NCI-H1092 (cell line): ENCODE measurements around the gene APOBEC3F.
"Not testable (repeated sequence)": the region's sequence is repeated elsewhere in the genome, so short reads cannot be mapped to it uniquely, and the experiment has no call there.

Experiments used
- DNase-seq: peaks from one replicate; lab custom pipeline; 2025; lab: John Stamatoyannopoulos, UW

APOBEC3F gene

GRCh38 chr22:39040538-39041296 is at the start of gene APOBEC3F:
Gene APOBEC3F, plus strand, starts transcription at chr22:39040864. Its CDS starts 97 bp downstream, at chr22:39040961.
- not testable (repeated sequence) for DNase-seq

DNA sequence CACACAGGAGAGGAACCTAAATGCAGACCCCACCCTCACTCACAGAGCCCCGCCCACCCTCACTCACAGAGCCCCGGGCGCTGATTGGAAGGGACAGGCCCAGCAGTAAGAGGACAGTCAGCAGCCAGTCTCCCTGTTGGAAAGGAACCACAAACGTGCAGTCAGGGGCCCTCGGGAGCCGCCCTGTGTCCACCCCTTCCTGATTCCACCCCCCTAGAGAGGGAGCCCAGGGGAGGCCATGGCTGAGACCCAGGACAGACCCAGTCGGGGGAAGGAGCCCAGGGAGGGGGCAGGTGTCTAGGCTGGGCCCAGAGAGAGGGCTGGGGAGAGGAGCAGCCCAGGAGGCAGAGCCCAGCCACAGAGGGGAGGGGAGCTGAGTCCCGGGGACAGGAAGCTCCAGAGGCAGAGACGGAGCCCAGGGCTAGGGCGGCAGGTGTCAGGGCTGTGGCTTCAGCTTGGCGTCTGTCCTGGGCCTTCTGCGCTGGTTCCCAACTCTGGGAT is 47.7 kb upstream of the APOBEC3F start:
- not testable (repeated sequence) for DNase-seq

DNA sequence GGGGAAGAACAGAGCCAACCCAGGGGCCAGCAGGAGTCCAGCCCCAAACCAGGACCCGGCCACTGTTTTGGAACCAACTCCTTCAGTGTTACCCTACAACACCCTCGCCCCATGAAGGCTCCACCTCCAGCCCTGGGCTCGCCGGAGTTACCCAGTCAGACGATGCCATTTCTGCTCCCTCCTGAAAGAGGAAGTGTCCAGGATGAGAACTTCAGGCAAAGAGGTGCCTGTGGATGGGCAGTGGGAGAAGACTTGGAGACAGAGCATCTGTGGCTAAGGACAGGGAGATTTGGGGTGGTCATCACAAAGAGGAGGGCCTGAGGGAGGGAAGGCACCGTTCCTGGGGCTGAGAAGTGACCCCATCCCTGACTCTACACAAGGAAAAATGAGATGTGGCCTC is 44.6 kb upstream of the APOBEC3F start:
- DNase-seq = no peak

GRCh38 chr22:38997518-38997917 is 43.1 kb upstream of the APOBEC3F start:
- DNase-seq = no peak

DNA sequence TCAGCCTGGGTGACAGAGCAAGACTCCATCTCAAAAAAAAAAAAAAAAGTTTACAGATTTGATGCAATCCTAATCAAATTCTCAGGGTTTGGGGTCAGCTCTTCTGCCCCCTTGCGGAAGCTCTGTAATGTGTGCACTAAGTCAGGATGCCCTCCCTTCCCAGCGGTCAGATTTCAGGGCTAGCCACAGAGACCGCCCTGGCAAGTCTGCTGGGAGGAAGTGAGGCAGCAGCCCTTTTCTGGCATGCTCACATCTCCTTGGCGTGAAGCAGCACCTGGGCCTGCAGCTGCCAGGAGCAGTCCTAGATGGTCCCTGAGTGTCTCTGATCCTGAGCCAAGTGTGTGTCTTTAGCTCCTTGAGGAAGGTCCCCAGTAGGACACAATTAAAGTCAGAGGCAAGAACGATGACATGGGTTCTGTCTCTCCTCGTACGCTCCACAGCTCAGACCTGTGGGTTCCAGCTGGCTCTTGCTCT is 37.5 kb upstream of the APOBEC3F start:
- DNase-seq = peak; percentile 57

GRCh38 chr22:39007177-39007576 is 33.5 kb upstream of the APOBEC3F start:
- no peak for DNase-seq

DNA sequence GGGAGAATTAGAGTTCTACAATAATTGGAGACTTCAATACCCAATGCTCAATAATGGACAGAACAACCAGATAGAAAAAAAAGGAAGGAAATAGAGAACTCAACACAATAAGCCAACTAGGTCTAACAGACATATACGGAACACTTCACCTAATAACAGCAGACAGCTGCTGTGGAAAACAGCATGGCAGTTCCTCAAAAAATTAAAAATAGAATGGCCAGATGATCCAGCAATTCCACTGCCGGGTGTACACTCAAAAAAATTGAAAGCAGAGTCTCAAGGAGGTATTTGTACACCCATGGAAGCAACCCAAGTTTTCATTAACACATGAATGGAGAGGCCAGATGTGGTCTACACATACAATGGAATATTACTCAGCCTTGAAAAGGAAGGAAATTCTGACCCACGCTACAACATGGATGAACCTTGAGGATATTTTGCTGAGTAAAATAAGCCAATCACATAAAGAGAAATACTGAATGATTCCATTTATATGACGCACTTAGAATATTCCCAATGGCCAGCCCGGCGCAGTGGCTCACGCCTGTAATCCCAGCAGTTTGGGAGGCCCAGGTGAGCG is 32.3 kb upstream of the APOBEC3F start:
- not testable (repeated sequence) for DNase-seq

- no peak for DNase-seq
Observed at GRCh38 chr22:39010946-39011345, 29.7 kb upstream of the APOBEC3F start.

GRCh38 chr22:39012533-39013511 is 27.8 kb upstream of the APOBEC3F start:
- no peak for DNase-seq

DNA sequence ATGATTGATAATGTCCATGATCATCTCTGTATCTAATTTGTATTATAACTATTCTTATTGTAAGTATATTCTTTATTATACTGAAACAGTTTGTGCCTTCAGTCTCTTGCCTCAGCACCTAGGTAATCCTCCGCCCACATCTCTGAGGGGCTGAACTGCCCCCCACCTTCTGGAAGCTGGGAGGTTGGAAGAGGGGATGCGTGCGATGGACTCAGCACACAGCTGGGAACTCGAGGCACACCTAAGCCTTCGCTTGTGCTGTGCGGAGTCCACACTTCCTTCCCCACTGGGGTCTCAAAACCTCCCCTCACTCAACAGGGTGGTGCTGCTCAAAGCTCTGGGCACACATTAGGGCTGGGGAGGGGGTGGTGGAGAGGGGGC is 27.1 kb upstream of the APOBEC3F start:
- not testable (repeated sequence) for DNase-seq

- no peak for DNase-seq
Observed at GRCh38 chr22:39013942-39014722, 26.5 kb upstream of the APOBEC3F start, which contains the start of gene APOBEC3C. Gene APOBEC3C, plus strand, starts transcription at chr22:39014257. Its CDS starts 106 bp downstream, at chr22:39014363.

DNA sequence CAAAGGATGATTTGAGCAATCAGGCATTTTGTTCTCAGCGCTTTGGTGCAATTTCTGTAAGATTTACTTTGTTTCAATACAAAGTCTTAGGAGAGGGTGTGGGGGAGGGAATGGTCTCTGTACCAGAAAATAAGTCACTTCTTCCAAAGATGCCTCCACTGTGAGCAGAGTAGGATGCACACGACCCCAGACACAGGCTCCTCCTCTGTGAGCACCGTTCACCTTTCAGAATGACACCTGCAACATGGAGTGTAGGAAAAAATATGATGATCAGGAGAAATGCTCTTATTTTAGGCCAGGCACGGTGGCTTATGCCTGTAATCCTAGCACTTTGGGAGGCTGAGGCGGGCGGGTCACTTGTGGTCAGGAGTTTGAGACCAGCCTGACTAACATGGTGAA is 25.9 kb upstream of the APOBEC3F start:
- DNase-seq = not testable (repeated sequence)

- DNase-seq = no peak
Observed at GRCh38 chr22:39016592-39016991, 24.1 kb upstream of the APOBEC3F start.

- no peak for DNase-seq
Observed at GRCh38 chr22:39017596-39018365, 22.9 kb upstream of the APOBEC3F start.

- not testable (repeated sequence) for DNase-seq
Observed at GRCh38 chr22:39020021-39020651, 20.5 kb upstream of the APOBEC3F start.

DNA sequence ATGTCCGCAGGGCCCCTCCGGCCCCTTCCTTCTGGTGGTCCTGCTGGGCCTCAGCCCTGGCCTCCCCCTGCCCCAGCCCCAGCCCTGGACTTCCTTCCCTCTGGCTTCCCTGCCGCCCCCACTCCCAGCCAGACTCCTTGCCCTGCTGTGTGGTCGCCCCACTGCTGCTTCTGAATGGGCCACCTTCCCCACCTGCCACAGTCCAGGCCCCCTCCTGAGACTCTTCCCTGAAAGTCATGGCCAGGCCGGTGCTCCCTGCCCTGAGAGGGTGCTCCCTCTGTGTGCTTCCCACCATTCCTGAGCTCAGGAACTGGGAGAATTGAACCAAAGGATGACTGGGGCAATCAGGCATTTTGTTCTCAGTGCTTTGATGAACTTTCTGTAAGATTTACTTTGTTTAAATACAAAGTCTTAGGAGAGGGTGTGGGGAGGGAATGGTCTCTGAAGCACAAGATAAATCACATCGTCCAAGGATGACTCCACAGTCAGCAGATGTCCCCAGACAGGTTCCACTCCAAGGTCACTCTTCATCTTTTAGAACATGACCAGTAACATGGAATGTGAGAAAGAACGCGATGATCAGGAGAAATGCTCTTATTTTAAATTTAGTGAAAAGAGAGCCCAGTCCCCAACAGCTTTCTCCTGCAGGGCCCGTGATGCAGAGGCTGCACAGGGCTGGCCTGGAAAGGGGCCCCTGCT is 19.0 kb upstream of the APOBEC3F start:
- DNase-seq = no peak

- no peak for DNase-seq
Observed at GRCh38 chr22:39024519-39025308, 15.9 kb upstream of the APOBEC3F start.

- no peak for DNase-seq
Observed at GRCh38 chr22:39026509-39027150, 14.0 kb upstream of the APOBEC3F start.
